ENCODE results near the gene XPOT. TPM values are rescaled to one million over a fixed set of nuclear protein-coding genes. Genes with fewer than 3 reads are reported as not detected.

XPOT gene
- total RNA-seq, 1 donor from 2014 or later = 27.9 TPM

- DNase-seq (no peak), ATAC-seq (ENCODE audit: poor library complexity) (no peak)
- intact Hi-C loops (cut with DNase I) = no loop called here
These were observed 92.7 kb downstream of the XPOT start for GRCh38 chr12:64496839-64497400.

- ATAC-seq (ENCODE audit: poor library complexity) = no peak
- intact Hi-C loops (cut with DNase I) = no loop called here
- DNase-seq = no peak
These were observed 93.3 kb downstream of the XPOT start for GRCh38 chr12:64497484-64497883.

- no peak for DNase-seq
- ATAC-seq (ENCODE audit: poor library complexity) = no peak
- intact Hi-C loops (cut with DNase I) = no loop called here
These were observed 93.7 kb downstream of the XPOT start for GRCh38 chr12:64497903-64498302.

- no peak for DNase-seq
- intact Hi-C loops (cut with DNase I) = no loop called here
- ATAC-seq (ENCODE audit: poor library complexity) = no peak
These were observed 96.2 kb downstream of the XPOT start for GRCh38 chr12:64500394-64500793.

Other genes with a start within 250 kb of the XPOT start
- 3.1 TPM for gene KICS2, start 182.1 kb upstream of the XPOT start, total RNA-seq
- not detected for gene C12orf56, start 13.6 kb upstream of the XPOT start, total RNA-seq
- gene TBK1, start 47.7 kb downstream of the XPOT start, total RNA-seq = 11.6 TPM
- gene RASSF3, start 206.1 kb downstream of the XPOT start, total RNA-seq = 117 TPM

Measured in Right ventricle myocardium superior (tissue), 1 donor.